Stimulated activated memory B cell treated with anti-CD40 and anti-IgM and Interleukin-4, amounts not matched to agents 10 μg/mL and 1 μg/mL and 100 μg/mL, for 72 hours (primary cell): ENCODE results near the gene TTF1.

Experiments used
- ATAC-seq: fragments of 150-1000 bp; cut with Tn5 transposase; 2 replicates; pipeline ENCODE4 v1.10.0; 2021
- H3K27ac Mint-ChIP-seq: one replicate; pipeline ENCODE4 v1.8.0; 2022; ENCODE audit warnings: mild to moderate bottlenecking, mixed read lengths
- H3K27me3 Mint-ChIP-seq: one replicate; pipeline ENCODE4 v1.8.0; 2022; ENCODE audit warnings: mixed read lengths
- H3K36me3 Mint-ChIP-seq: one replicate; pipeline ENCODE4 v1.8.0; 2022; ENCODE audit warnings: mixed read lengths
- H3K4me1 Mint-ChIP-seq: one replicate; pipeline ENCODE4 v1.8.0; 2022; ENCODE audit warnings: mixed read lengths
- H3K4me3 Mint-ChIP-seq: one replicate; pipeline ENCODE4 v1.8.0; 2022; ENCODE audit warnings: mild to moderate bottlenecking, moderate library complexity, mixed read lengths
- H3K9me3 Mint-ChIP-seq: one replicate; pipeline ENCODE4 v1.8.0; 2022; ENCODE audit warnings: mixed read lengths

The TTF1 gene

GRCh38 chr9:132364068-132364467 lies 42.6 kb downstream of the TTF1 start:
- H3K4me1 Mint-ChIP-seq = peaks cover 8% of the 10 kb centered on the region

DNA sequence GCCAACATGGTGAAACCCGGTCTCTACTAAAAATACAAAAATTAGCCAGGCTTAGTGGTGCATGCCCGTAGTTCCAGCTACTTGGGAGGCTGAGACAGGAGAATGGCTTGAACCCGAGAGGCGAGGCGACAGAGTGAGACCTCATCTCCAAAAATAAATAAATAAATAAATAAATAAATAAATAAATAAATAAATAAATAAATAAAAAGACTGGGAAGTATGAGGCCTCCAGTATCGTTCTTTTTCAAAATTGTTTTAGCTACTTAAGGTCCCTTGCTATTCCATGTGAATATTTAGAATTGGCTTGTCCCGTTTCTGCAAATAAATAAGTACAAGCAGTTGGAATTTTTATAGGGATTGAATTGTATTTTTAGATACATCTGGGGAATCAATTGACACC lies 48.9 kb downstream of the TTF1 start:
- peaks cover 15% of the 10 kb centered on the region for H3K36me3 Mint-ChIP-seq
- no peaks in the 10 kb centered on the region for H3K9me3 Mint-ChIP-seq
- H3K27ac Mint-ChIP-seq = no peak overlapping the region
- no peak for ATAC-seq
- no peaks in the 10 kb centered on the region for H3K27me3 Mint-ChIP-seq
- peaks cover 26% of the 10 kb centered on the region for H3K4me1 Mint-ChIP-seq
- H3K4me3 Mint-ChIP-seq = no peak overlapping the region

More at GRCh38 chr9:132364068-132364467, 42.6 kb downstream of the TTF1 start:
- Mint-ChIP-seq H3K4me3 (no peak overlapping the region), H3K9me3 (no peaks in the 10 kb centered on the region), H3K27me3 (no peaks in the 10 kb centered on the region), H3K36me3 (no peaks in the 10 kb centered on the region), H3K27ac (no peak overlapping the region)
- ATAC-seq = no peak

- H3K27me3 Mint-ChIP-seq = no peaks in the 10 kb centered on the region
- no peak for ATAC-seq
- H3K4me3 Mint-ChIP-seq = peak overlapping the region; percentile 36
- H3K36me3 Mint-ChIP-seq = peaks cover 25% of the 10 kb centered on the region
- H3K4me1 Mint-ChIP-seq = peaks cover 39% of the 10 kb centered on the region
- no peaks in the 10 kb centered on the region for H3K9me3 Mint-ChIP-seq
- peak overlapping the region; percentile 99 for H3K27ac Mint-ChIP-seq
Measured at GRCh38 chr9:132356324-132356924, 50.2 kb downstream of the TTF1 start.

DNA sequence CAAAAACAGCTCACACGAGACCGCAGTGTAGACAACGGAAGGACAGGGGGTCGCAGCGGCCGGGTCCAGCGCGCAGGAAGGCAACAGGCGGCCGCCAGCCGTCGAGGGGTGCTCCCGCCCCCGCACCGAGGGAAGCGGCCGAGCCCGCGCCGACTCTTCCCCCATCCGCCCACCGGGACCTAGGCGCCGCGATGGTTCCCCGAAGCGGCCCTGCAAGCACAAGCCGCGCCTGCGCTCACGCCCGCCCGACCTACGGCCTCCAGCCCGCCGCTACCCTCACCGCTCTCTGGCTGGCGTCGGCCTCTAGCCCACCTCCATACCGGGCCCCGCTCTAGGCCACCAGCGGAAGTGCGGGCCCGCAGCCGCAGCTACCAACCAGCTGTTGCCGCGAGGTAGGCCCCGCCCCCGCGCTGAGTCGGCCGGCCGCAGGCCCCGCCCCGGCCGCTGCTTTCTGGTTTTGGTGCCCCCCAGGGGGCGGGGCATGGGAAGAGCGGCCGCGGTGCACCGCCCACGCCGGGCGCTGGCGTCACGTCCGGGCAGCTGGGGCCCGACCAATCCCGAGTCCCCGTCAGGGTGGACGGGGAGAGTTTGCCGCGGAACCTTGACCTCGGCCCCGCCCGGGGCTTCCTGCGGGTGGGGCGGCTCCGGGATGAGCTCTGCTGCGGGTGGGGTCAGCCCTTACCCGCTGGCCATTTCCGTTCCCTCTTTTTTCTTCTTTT lies 51.8 kb downstream of the TTF1 start, which contains the start of gene SETX:
Gene SETX (minus strand): TSS at position 350 of the 719 bp plus-strand sequence. CDS start 5,558 bp downstream, outside the sequence.
- H3K27me3 Mint-ChIP-seq = no peaks in the 10 kb centered on the region
- H3K4me1 Mint-ChIP-seq = peaks cover 44% of the 10 kb centered on the region
- peak within 1 kb of the TSS; percentile 82 for H3K4me3 Mint-ChIP-seq
- peak within 1 kb of the TSS; percentile 99 for H3K27ac Mint-ChIP-seq
- peak; percentile 96 for ATAC-seq
- H3K36me3 Mint-ChIP-seq = peaks cover 28% of the 10 kb centered on the region
- no peaks in the 10 kb centered on the region for H3K9me3 Mint-ChIP-seq

- H3K27ac Mint-ChIP-seq = peak overlapping the region; percentile 99
- ATAC-seq = no peak
- peaks cover 44% of the 10 kb centered on the region for H3K36me3 Mint-ChIP-seq
- H3K9me3 Mint-ChIP-seq = no peaks in the 10 kb centered on the region
- peak overlapping the region; percentile 56 for H3K4me3 Mint-ChIP-seq
- H3K4me1 Mint-ChIP-seq = peaks cover 51% of the 10 kb centered on the region
- no peaks in the 10 kb centered on the region for H3K27me3 Mint-ChIP-seq
Measured at GRCh38 chr9:132351404-132352045, 55.1 kb downstream of the TTF1 start.

DNA sequence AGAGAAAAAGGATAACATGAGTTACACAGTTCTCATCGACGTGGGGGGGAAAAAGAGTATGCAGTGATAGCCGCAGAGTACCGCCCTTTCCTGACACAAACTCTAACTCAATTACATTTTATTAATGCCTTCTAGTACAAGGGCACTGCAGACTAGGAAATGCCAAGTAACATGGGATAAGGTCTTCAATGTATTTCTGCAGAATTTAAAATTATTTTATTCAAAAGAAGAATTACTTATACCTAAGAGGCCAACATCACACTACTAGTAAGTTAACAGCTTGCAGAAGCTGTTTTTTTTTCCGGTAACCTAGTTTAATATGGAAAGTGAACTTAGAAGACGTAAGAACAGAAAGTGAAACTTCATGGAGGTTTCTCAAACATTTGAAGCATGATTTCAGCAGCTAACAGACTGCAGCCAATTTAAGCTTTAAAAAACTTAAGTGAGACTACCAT lies 55.8 kb downstream of the TTF1 start:
- Mint-ChIP-seq H3K9me3 (no peaks in the 10 kb centered on the region), H3K4me1 (peaks cover 47% of the 10 kb centered on the region), H3K27ac (peak overlapping the region; percentile 99), H3K36me3 (peaks cover 44% of the 10 kb centered on the region), H3K4me3 (peak overlapping the region; percentile 56), H3K27me3 (no peaks in the 10 kb centered on the region)
- no peak for ATAC-seq

DNA sequence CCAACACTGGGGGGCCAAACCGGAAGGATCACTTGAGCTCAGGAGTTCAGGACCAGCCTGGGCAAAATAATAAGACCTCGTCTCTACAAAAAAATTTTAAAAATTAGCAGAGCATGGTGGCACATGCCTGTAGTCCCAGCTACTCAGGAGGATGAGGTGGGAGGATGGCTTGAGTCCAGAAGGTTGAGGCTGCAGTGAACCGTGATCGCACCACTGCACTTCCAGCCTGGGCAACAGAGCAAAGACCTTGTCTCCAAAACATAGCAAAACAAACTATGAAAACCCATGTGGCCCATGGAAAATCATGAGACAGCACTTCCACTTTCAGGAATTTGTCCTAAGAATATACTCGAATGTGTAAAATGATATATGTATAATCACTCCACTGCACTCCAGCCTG lies 58.0 kb downstream of the TTF1 start:
- H3K4me3 Mint-ChIP-seq = peak overlapping the region; percentile 29
- H3K27me3 Mint-ChIP-seq = no peaks in the 10 kb centered on the region
- H3K27ac Mint-ChIP-seq = peak overlapping the region; percentile 99
- H3K4me1 Mint-ChIP-seq = peaks cover 43% of the 10 kb centered on the region
- no peak for ATAC-seq
- no peaks in the 10 kb centered on the region for H3K9me3 Mint-ChIP-seq
- peaks cover 44% of the 10 kb centered on the region for H3K36me3 Mint-ChIP-seq

DNA sequence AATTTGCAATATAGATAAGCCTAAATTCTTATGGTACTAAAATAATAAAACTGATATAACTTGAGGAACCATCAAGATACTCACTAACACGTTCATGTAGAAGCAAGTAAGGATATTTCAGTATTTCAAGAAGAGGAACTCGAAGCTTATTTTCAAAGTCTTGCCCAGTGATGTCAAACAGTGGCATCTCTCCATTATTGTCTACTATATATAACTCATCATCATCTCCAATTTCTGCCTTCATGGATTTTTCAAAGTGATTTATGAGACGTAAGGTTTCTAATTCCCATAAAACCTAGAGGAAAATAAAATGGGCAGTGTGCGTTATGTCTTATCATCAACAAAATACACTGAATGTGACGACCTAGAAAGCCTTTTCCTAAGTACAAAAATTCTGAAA lies 60.5 kb downstream of the TTF1 start:
- H3K4me3 Mint-ChIP-seq = no peak overlapping the region
- ATAC-seq = no peak
- H3K27me3 Mint-ChIP-seq = no peaks in the 10 kb centered on the region
- no peak overlapping the region for H3K27ac Mint-ChIP-seq
- H3K36me3 Mint-ChIP-seq = peaks cover 50% of the 10 kb centered on the region
- H3K4me1 Mint-ChIP-seq = peaks cover 23% of the 10 kb centered on the region
- no peaks in the 10 kb centered on the region for H3K9me3 Mint-ChIP-seq

DNA sequence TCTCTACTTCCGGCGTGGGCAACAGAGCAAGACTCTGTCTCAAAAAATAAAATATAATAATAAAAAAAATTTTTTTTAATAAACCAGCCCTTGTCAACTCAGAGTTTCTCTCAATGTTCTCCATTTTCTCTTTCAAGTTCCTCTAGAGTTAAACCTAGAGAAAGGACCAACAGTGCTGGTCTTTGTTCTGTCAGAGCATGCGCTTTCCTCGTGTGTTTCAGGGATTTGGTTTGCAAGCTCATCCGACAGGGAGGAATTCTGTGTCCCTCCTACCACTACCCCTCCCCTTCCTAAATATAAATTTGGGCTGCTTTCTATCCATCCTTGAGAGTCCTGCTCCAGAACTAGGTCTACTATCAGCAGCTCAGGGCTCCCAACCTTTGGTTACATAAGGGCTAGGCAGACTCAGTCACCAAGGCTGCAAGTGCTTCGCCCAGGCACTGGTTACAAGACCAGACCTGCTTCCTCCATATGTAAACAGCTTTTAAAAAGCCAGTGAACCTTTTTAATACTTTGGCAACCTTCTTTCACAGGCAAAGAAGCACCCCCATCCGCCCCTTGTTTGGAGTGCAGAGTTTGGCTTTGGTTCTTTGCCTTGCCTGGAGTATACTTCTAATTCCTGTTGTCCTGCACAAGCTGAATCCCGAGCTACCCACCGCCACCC lies 65.3 kb downstream of the TTF1 start:
- no peak overlapping the region for H3K4me3 Mint-ChIP-seq
- peaks cover 10% of the 10 kb centered on the region for H3K4me1 Mint-ChIP-seq
- H3K27me3 Mint-ChIP-seq = no peaks in the 10 kb centered on the region
- ATAC-seq = no peak
- peak overlapping the region; percentile 51 for H3K27ac Mint-ChIP-seq
- peaks cover 62% of the 10 kb centered on the region for H3K36me3 Mint-ChIP-seq
- no peaks in the 10 kb centered on the region for H3K9me3 Mint-ChIP-seq

GRCh38 chr9:132334364-132334763 lies 72.3 kb downstream of the TTF1 start:
- no peak overlapping the region for H3K27ac Mint-ChIP-seq
- ATAC-seq = no peak
- H3K9me3 Mint-ChIP-seq = no peaks in the 10 kb centered on the region
- H3K36me3 Mint-ChIP-seq = peaks cover 70% of the 10 kb centered on the region
- H3K4me1 Mint-ChIP-seq = peaks cover 6% of the 10 kb centered on the region
- H3K27me3 Mint-ChIP-seq = no peaks in the 10 kb centered on the region
- no peak overlapping the region for H3K4me3 Mint-ChIP-seq

DNA sequence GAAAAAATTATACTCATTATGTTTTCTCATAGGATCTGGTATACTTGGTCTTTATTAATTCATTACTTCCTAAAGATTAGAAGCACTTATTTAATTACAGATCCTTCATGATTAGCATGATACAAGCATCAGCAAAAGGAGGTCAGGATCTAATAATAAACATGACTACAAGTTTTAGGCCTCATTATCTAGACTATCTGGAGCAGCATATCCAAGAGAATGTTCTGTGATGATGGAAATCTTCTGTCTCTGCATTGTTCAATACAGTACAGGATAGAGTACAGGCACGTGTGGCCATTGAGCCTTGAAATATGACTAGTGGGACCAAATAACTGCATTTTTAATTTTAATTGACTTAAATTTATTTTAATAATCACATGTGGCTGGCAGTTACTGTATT lies 73.1 kb downstream of the TTF1 start:
- Mint-ChIP-seq H3K4me1 (peaks cover 6% of the 10 kb centered on the region), H3K27ac (no peak overlapping the region), H3K36me3 (peaks cover 73% of the 10 kb centered on the region), H3K9me3 (no peaks in the 10 kb centered on the region), H3K27me3 (no peaks in the 10 kb centered on the region), H3K4me3 (no peak overlapping the region)
- no peak for ATAC-seq

DNA sequence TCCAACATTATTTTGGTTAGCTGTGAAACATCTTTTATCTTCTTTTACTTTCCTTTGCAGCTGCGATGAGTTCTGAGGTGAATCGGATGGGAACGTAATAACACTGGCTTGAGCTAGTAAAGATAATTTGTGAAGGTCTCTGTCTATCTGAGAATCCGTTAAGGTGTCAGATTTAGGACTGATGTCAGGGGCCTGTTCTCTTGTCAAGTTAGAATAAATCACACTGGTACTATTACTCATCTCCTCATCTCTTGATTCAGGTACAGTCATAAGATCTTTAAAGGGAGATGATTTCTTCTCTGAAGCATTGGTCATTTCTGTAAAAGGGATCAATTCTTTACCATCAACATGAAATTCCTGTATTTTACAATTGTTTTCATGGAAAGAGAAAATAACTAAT lies 78.1 kb downstream of the TTF1 start:
- no peaks in the 10 kb centered on the region for H3K27me3 Mint-ChIP-seq
- ATAC-seq = no peak
- peaks cover 82% of the 10 kb centered on the region for H3K36me3 Mint-ChIP-seq
- peaks cover 24% of the 10 kb centered on the region for H3K4me1 Mint-ChIP-seq
- H3K4me3 Mint-ChIP-seq = no peak overlapping the region
- H3K27ac Mint-ChIP-seq = no peak overlapping the region
- no peaks in the 10 kb centered on the region for H3K9me3 Mint-ChIP-seq

- Mint-ChIP-seq H3K27ac (no peak overlapping the region), H3K4me1 (peaks cover 34% of the 10 kb centered on the region)
Measured at GRCh38 chr9:132327537-132327936, 79.1 kb downstream of the TTF1 start.

More at GRCh38 chr9:132327537-132327936, 79.1 kb downstream of the TTF1 start:
- no peaks in the 10 kb centered on the region for H3K27me3 Mint-ChIP-seq
- H3K36me3 Mint-ChIP-seq = peaks cover 87% of the 10 kb centered on the region
- H3K4me3 Mint-ChIP-seq = no peak overlapping the region
- ATAC-seq = no peak
- H3K9me3 Mint-ChIP-seq = no peaks in the 10 kb centered on the region
